NCI-H1436 treated with DMSO at 0.1 percent for 48 hours (cell line): Measurements from ENCODE around the gene MXI1.

Experiments
- DNase-seq: peaks from one replicate; lab custom pipeline; 2025; lab: John Stamatoyannopoulos, UW

Gene MXI1

GRCh38 chr10:110274647-110275046 lies 67.2 kb downstream of the MXI1 start:
- no peak for DNase-seq

- DNase-seq, result no peak
Observed at GRCh38 chr10:110275128-110275729, 67.8 kb downstream of the MXI1 start.

GRCh38 chr10:110276603-110277002 lies 69.2 kb downstream of the MXI1 start:
- no peak for DNase-seq

- no peak for DNase-seq
Observed at GRCh38 chr10:110277591-110277990, 70.2 kb downstream of the MXI1 start.

- DNase-seq, result no peak
Observed at GRCh38 chr10:110278562-110279406, 71.4 kb downstream of the MXI1 start.

- peak; percentile 38 for DNase-seq
Observed at GRCh38 chr10:110279407-110279986, 72.1 kb downstream of the MXI1 start.

- no peak for DNase-seq
Observed at GRCh38 chr10:110284262-110284661, 76.9 kb downstream of the MXI1 start.

GRCh38 chr10:110285501-110285900 lies 78.1 kb downstream of the MXI1 start:
- no peak for DNase-seq

- no peak for DNase-seq
Observed at GRCh38 chr10:110286841-110287240, 79.4 kb downstream of the MXI1 start.

GRCh38 chr10:110296966-110297365 lies 89.6 kb downstream of the MXI1 start:
- no peak for DNase-seq

GRCh38 chr10:110300486-110300986 lies 93.1 kb downstream of the MXI1 start:
- DNase-seq, result no peak

- DNase-seq, result no peak
Observed at GRCh38 chr10:110303681-110304080, 96.3 kb downstream of the MXI1 start.

- no peak for DNase-seq
Observed at GRCh38 chr10:110304394-110304779, 97.0 kb downstream of the MXI1 start.

- DNase-seq, result peak; percentile 97
Observed at GRCh38 chr10:110304780-110305421, 97.5 kb downstream of the MXI1 start, which contains the start of gene SMNDC1. TSS of gene SMNDC1 (minus strand) at chr10:110304920. CDS start at chr10:110303587, 1,333 bp downstream.

GRCh38 chr10:110305767-110306451 lies 98.5 kb downstream of the MXI1 start:
- DNase-seq, result peak; percentile 32

- DNase-seq, result no peak
Observed at GRCh38 chr10:110306452-110306768, 99.0 kb downstream of the MXI1 start.

GRCh38 chr10:110307805-110308204 lies 100.4 kb downstream of the MXI1 start:
- no peak for DNase-seq

- no peak for DNase-seq
Observed at GRCh38 chr10:110310741-110311140, 103.3 kb downstream of the MXI1 start.

GRCh38 chr10:110311357-110311949 lies 104.0 kb downstream of the MXI1 start:
- DNase-seq, result no peak

GRCh38 chr10:110312206-110312605 lies 104.8 kb downstream of the MXI1 start:
- DNase-seq, result no peak

GRCh38 chr10:110313674-110314073 lies 106.3 kb downstream of the MXI1 start:
- DNase-seq, result no peak
